IPS-NIHi7 (cell line): ENCODE results near the gene WDR13.
A peak's percentile ranks its signal among the peaks of the same experiment; 100 is the strongest.
"Not testable (repeated sequence)": the region's sequence is repeated elsewhere in the genome, so short reads cannot be mapped to it uniquely, and the experiment has no call there.

Experiments used
- DNase-seq: peaks from one replicate; pipeline ENCODE4 v3.0.0; 2012; ENCODE audit warnings: mixed read lengths; ENCODE audit errors: extremely low spot score

The WDR13 gene

GRCh38 chrX:48592971-48593370, 4.3 kb upstream of the WDR13 start:
- DNase-seq: no peak

GRCh38 chrX:48595929-48596328, 1.4 kb upstream of the WDR13 start:
- DNase-seq: no peak

GRCh38 chrX:48598614-48599013, 1.3 kb downstream of the WDR13 start:
- no peak for DNase-seq

GRCh38 chrX:48599341-48599740, 2.0 kb downstream of the WDR13 start:
- DNase-seq: no peak

GRCh38 chrX:48600226-48600625, 2.9 kb downstream of the WDR13 start:
- peak; percentile 1 for DNase-seq

GRCh38 chrX:48601741-48602394, 4.6 kb downstream of the WDR13 start:
- peak; percentile 2 for DNase-seq

GRCh38 chrX:48604701-48605100, 7.4 kb downstream of the WDR13 start:
- DNase-seq: no peak

- peak; percentile 37 for DNase-seq
Observed at GRCh38 chrX:48606091-48606490, 8.8 kb downstream of the WDR13 start.

- no peak for DNase-seq
Observed at GRCh38 chrX:48611703-48612102, 14.4 kb downstream of the WDR13 start.

- DNase-seq: no peak
Observed at GRCh38 chrX:48613502-48614160, 16.3 kb downstream of the WDR13 start.

- no peak for DNase-seq
Observed at GRCh38 chrX:48616576-48616975, 19.3 kb downstream of the WDR13 start.

GRCh38 chrX:48617542-48618340, 20.4 kb downstream of the WDR13 start:
- DNase-seq: no peak

GRCh38 chrX:48626401-48627298, 29.4 kb downstream of the WDR13 start:
- no peak for DNase-seq

GRCh38 chrX:48631376-48632090, 34.2 kb downstream of the WDR13 start:
- DNase-seq: peak; percentile 85

GRCh38 chrX:48632207-48632606, 34.9 kb downstream of the WDR13 start:
- DNase-seq: no peak

- no peak for DNase-seq
Observed at GRCh38 chrX:48636301-48636700, 39.0 kb downstream of the WDR13 start.

GRCh38 chrX:48636776-48637175, 39.5 kb downstream of the WDR13 start:
- DNase-seq: no peak

GRCh38 chrX:48645669-48646068, 48.4 kb downstream of the WDR13 start:
- no peak for DNase-seq

- DNase-seq: peak; percentile 32
Observed at GRCh38 chrX:48648336-48648751, 51.1 kb downstream of the WDR13 start.

- no peak for DNase-seq
Observed at GRCh38 chrX:48649102-48649501, 51.8 kb downstream of the WDR13 start.

GRCh38 chrX:48652055-48652579, 54.8 kb downstream of the WDR13 start:
- not testable (repeated sequence) for DNase-seq
